Bone marrow (tissue), 2 donors: ENCODE data around the gene VPS8.

Source experiments
- DNase-seq, 2 donors: peaks; one replicate each; lab custom pipeline; 2025; lab: John Stamatoyannopoulos, UW

Gene VPS8

DNA sequence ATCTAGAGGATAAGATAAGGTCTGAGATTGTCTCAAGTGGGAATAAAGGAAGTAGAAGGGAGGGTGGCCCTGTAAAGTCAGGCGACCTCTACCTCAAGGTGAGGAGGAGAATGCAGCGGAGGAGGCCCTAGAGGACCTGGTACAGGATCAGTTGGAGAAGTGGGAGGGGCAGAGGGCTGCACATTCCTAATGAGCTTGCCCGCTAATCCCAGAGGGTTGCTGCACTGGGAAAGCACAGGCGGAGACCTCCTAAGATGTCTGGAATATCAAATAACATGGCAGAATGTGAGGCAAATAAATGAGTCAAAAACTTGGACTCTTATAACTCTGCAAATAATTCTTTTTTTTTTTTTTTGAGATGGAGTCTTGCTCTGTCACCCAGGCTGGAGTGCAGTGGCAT lies 30.2 kb upstream of the VPS8 start:
- no peak for DNase-seq

GRCh38 chr3:184783319-184783718 lies 28.6 kb upstream of the VPS8 start:
- no peak for DNase-seq

GRCh38 chr3:184784731-184785500 lies 27.1 kb upstream of the VPS8 start:
- no peak for DNase-seq

- no peak for DNase-seq
Observed at GRCh38 chr3:184785890-184786279, 26.1 kb upstream of the VPS8 start.

GRCh38 chr3:184786280-184786941 lies 25.6 kb upstream of the VPS8 start:
- DNase-seq = peak; percentile 30 to 52

DNA sequence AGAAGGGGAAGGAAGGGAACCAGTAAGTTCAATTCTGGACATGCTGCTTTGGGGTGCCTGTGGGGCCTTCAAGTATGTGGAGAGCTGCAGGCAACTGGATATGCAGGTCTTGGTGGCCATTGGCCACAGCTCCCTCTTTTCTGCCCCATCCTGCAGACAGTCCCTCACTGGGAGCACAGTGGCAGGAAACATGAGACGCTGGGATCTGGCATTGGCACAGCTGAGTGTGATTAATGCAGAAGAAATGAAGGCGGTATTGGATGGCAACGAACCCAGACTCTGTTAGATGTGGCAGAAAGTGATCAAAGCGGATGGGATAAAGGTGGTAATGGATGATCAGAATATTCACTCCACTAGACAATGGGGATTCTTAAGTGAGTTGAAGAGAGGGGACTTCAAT lies 23.2 kb upstream of the VPS8 start:
- no peak for DNase-seq

- no peak for DNase-seq
Observed at GRCh38 chr3:184789314-184789998, 22.5 kb upstream of the VPS8 start.

- no peak for DNase-seq
Observed at GRCh38 chr3:184791171-184791570, 20.8 kb upstream of the VPS8 start.

DNA sequence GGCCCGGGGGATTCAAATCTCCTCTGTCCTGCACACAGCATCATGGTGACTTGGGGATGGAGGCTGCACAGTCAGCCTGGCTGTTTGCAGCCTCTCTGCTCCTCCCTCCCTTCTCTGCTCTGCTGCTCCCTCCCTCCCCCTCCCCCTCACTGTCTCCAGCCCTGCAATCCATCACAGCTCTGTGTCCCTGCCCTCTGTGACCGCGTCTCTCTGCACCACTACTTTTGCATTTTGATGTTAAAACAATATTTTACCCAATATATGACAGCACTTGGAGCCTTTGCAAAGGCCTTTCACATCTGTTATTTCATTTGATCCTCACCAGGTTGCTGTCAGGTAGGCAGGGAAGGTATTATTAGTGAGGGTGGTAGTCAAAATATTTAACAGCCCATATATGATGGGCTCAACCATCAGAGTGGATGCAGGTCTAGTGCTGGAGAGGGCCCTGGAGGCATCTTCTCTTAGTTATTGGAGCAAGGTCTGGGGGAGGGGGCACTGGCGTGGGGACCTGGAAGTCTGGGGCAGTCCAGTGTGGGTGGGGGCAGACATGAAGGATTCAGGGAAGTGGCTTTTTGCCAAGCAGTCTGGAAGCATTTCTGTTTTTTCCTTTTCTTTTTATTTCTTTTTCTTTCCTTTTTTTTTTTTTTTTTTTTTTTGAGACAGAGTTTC lies 16.3 kb upstream of the VPS8 start:
- DNase-seq = no peak

DNA sequence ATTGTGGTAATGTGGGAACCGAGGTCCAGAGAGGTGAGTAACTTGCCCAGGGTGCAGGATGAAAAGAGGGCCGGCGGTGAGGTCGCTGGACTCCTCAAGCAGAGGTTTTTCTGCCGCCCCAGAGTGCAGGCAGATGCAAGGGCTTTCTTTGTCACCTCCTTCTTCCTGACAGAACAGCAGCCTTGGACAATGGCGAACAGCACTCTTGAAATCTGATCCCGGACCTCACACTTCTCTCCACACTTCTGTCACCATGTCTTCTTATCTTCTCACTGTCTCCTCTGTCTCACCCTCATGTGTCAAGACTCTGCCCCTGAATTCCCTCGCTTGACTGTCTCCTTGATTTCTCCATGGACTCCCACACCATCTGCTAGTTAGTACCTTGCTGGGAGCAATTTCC lies 15.4 kb upstream of the VPS8 start:
- no peak for DNase-seq

DNA sequence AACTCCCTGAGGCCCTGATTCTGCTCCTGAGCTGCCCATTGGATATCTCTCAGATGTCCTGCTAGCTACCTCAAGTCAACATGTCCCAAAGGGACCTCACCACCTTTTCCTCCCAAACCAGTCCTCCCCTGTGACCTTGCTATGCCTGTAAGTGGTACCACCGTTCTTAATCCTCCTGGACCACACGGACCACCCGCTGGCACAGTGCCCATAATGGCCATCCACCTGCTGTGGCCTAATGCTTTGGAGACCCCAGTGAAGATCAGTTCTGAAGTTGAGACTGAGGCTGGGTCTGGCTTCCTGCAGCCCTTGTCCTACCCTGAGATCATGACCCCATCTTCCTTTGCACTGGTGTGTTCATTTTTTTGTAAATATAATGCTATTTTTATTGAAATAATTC lies 15.0 kb upstream of the VPS8 start:
- no peak for DNase-seq

DNA sequence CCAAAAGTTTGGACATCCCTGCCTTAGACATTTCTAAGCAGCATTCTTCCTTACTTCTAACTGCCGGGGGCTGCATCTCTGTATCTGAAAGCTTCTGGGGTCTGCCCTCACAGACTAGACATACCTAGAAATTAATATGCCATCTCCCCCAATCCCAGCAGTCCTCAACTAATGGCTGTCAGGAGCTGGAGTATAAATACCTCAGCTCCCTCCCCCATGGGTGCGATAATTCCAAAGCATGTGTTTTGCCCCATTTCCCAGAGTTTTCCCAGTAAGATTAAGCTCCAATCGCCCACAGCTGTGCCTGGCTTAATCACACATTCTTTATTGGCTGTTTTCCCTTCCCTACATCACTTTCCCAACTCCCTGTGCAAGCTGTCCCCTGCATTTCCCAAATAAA lies 13.8 kb upstream of the VPS8 start:
- DNase-seq = no peak

DNA sequence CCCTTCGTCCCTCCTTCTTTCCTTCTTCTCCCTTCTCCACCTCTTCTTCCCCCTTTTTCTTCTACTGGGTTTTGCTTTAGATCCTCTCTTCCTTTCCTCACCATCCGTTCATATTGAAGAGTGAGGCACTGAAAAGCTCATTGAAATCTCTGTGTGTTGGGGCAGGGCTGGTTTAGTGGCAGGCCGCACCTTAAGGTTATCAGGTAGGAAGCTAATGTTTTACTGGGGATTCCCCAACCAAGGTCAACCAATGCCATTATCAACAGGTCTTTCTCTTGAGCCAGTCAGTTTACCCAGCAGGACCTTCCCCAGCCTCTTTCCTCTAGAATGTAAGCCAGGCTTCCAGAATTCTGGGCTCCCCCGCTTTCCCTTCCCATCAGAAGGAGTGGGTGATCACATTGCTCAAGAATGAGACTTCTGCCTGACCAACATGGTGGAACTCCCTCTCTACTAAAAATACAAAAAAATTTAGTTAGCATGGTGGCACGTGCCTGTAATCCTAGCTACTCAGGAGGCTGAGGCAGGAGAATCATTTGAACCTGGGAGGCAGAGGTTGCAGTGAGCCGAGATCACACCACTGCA lies 11.5 kb upstream of the VPS8 start:
- no peak for DNase-seq

DNA sequence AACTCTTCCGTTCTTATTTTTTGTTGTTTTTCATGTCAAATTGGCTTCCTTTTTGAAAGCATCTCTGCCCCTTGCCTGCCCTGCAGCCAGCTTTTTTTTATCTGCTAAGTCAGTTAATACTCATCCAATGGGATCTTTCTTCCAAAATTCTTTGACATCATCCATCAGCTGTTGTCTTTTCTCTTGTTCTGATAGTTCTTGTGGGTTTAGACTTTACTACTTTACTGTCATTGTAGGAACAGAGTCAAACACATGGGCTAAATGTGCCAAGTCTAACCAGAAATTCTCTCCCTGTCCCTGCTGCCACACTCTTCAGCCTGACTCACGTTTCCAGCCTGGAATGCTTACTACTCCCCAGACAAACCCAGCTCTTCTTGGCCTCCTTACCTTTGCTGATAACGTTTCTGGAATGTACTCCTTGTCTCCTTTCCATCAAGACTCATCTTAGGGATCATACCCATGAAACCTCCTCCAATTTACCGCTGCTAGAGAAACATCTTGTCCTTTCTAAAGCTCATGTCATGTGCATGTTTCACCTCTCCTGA lies 10.7 kb upstream of the VPS8 start:
- no peak for DNase-seq

DNA sequence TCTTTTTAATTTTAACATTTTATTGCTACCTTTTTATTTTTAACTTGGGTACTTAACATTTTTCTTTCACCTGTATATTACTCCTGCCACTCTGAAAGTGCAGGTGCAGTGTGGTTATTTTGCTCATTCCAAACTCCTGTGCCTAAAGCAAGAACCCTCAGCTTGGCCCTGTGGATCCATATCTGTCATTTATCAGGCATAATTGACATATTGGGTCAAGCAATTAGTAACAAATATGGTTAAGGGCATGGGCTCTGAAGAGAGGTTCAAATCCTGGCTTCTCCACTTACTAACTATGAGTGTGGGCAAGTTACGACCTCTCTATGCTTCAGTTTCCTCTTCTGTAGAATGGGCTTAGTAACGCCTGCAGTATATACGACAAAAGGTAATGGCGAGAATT lies 9.8 kb upstream of the VPS8 start:
- DNase-seq = no peak

DNA sequence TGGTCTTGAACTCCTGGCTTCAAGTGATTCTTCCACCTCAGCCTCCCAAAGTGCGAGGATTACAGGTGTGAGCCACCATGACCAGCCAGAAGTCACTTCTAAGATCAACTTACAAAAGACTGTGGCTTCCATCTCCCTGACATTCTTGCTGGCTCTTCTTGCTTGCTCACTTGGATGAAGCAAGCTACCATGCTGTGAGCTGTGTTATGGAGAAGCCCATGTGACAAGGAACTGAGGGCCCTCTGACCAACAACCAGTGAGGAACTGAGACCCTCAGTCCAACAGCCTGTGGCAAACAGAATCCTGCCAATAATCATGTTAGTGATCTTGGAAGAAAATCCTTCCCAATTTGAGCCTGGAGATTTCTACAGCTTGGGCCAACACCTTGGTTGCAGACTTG lies 7.2 kb upstream of the VPS8 start:
- DNase-seq = no peak

DNA sequence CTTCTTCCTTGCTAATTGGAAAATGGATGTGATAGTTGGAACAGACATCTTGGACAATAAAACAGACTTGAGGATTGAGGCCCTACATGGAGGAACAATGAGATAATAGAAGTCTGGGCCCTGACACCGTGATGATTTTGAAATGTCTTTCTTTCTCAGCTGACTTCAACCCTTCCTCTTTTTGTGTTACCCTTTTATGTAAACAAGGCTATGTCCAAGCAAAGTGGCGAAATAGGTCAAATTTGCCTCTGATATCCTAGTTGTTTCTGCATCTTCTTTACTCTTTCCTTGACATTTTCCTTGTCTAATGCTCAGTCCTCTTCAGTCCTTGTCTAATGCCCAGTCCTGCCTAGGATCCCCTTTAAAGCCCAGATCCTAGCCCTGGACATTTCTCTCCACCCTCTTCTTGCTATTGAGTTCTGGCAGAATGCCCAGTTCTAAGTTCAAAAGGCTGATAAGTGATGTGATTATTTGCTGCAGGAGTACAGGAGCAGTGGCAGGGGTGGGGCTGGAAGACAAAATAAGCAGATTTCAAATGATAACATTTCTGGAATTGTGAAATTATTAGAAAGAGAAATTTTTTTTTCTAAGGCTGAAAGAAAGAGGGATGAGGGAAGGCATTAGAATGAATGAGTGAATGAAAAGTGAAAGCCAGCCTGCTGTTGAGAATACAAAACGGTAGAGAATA lies 6.5 kb upstream of the VPS8 start:
- no peak for DNase-seq

GRCh38 chr3:184806567-184807271 lies 5.2 kb upstream of the VPS8 start:
- no peak for DNase-seq

- DNase-seq = no peak
Observed at GRCh38 chr3:184807549-184807948, 4.4 kb upstream of the VPS8 start.

- no peak for DNase-seq
Observed at GRCh38 chr3:184808021-184808420, 3.9 kb upstream of the VPS8 start.

DNA sequence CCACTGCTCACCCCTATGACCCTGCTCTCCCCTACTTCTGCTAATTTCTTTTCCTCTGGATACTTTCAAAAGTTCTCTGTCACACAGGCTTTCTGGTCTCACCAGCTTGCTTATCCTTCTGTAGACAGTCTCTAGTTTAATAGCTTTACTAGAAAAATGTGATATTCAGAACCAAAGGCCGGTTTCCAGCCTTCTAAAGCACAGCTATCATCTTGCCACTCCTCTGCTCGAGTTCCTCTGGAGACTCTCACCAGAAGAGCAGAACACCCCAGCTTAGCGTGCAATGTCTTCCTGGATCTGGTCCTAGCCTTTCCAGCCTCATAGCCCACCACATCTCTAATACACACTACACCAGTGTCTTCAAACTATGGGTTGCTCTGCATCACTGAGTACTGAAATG lies 1.8 kb upstream of the VPS8 start:
- no peak for DNase-seq
